Duodenal mucosa (tissue), 2 donors: ENCODE measurements around the gene MPP4.

Experiments used
- H3K27ac ChIP-seq: one replicate; pipeline ENCODE4 v1.7.0; 2013; ENCODE audit warnings: low read depth, low read length
- H3K27me3 ChIP-seq, 2 donors: one replicate each; pipeline ENCODE4 v1.7.0; 2013; ENCODE audit warnings: low read length in 2 of 2, control low read depth in 1 of 2; ENCODE audit not compliant: insufficient read depth in 2 of 2, control insufficient read depth in 1 of 2
- H3K36me3 ChIP-seq, 2 donors: one replicate each; pipeline ENCODE4 v1.7.0; 2013; ENCODE audit warnings: low read length in 2 of 2, control low read depth in 1 of 2; ENCODE audit not compliant: insufficient read depth in 2 of 2, control insufficient read depth in 1 of 2
- H3K4me1 ChIP-seq, 2 donors: one replicate each; pipeline ENCODE4 v1.7.0; 2013; ENCODE audit warnings: low read length in 2 of 2, control low read depth in 1 of 2; ENCODE audit not compliant: insufficient read depth in 2 of 2, control insufficient read depth in 1 of 2
- H3K4me3 ChIP-seq, 2 donors: one replicate each; pipeline ENCODE4 v1.7.0; 2013; ENCODE audit warnings: low read length in 2 of 2, low read depth in 1 of 2
- H3K9ac ChIP-seq, 2 donors: one replicate each; pipeline ENCODE4 v1.7.0; 2013; ENCODE audit warnings: low read length in 2 of 2, low read depth in 1 of 2
- H3K9me3 ChIP-seq, 2 donors: one replicate each; pipeline ENCODE4 v1.7.0; 2013; ENCODE audit warnings: low read length in 2 of 2, control low read depth in 1 of 2; ENCODE audit not compliant: control insufficient read depth in 1 of 2

MPP4 gene

GRCh38 chr2:201600906-201601305 lies 97.5 kb downstream of the MPP4 start:
- Histone ChIP-seq H3K27me3 (peaks cover 0 to 4% of the 10 kb centered on the region in 2 donors), H3K36me3 (no peaks in the 10 kb centered on the region), H3K27ac (no peak overlapping the region), H3K9ac (no peak overlapping the region), H3K4me3 (no peak overlapping the region), H3K9me3 (no peaks in the 10 kb centered on the region), H3K4me1 (no peaks in the 10 kb centered on the region)

- H3K9me3 ChIP-seq = no peaks in the 10 kb centered on the region
- no peak overlapping the region for H3K4me3 ChIP-seq
- H3K27ac ChIP-seq = no peak overlapping the region
- no peaks in the 10 kb centered on the region for H3K36me3 ChIP-seq
- no peaks in the 10 kb centered on the region for H3K27me3 ChIP-seq
- H3K4me1 ChIP-seq = no peaks in the 10 kb centered on the region
- H3K9ac ChIP-seq = no peak overlapping the region
Measured at GRCh38 chr2:201597397-201597796, 101.0 kb downstream of the MPP4 start.
